Osteocyte (in vitro differentiated cells): Measurements from ENCODE around the gene JOSD2. TPM values are rescaled to one million over a fixed set of nuclear protein-coding genes. Genes with fewer than 3 reads are reported as not detected.
A peak's percentile ranks its signal among the peaks of the same experiment; 100 is the strongest.

Experiments
- DNase-seq: peaks from one replicate; pipeline ENCODE4 v3.0.0; 2021; ENCODE audit warnings: mixed read lengths; ENCODE audit not compliant: unreplicated experiment; ENCODE audit errors: extremely low spot score
- H3K27ac Mint-ChIP-seq: one replicate; pipeline ENCODE4 v1.8.0; 2021; ENCODE audit warnings: mild to moderate bottlenecking, mixed read lengths; ENCODE audit not compliant: unreplicated experiment
- H3K27me3 Mint-ChIP-seq: one replicate; pipeline ENCODE4 v1.8.0; 2021; ENCODE audit warnings: mixed read lengths; ENCODE audit not compliant: unreplicated experiment
- H3K36me3 Mint-ChIP-seq: one replicate; pipeline ENCODE4 v1.8.0; 2021; ENCODE audit warnings: mixed read lengths; ENCODE audit not compliant: unreplicated experiment
- H3K4me1 Mint-ChIP-seq: one replicate; pipeline ENCODE4 v1.8.0; 2021; ENCODE audit warnings: mixed read lengths; ENCODE audit not compliant: unreplicated experiment
- H3K4me3 Mint-ChIP-seq: one replicate; pipeline ENCODE4 v1.8.0; 2021; ENCODE audit warnings: mild to moderate bottlenecking, moderate library complexity, mixed read lengths; ENCODE audit not compliant: unreplicated experiment
- H3K9me3 Mint-ChIP-seq: one replicate; pipeline ENCODE4 v1.8.0; 2021; ENCODE audit warnings: mixed read lengths; ENCODE audit not compliant: unreplicated experiment
- CTCF ChIP-seq: fragments of 200-600 bp; sonication (generic); IDR thresholded peaks from 2 replicates; pipeline ENCODE4 v1.5.0; 2021; ENCODE audit warnings: antibody characterized with exemption, mild to moderate bottlenecking, moderate library complexity
- total RNA-seq: library from RNA; stranded (reverse); gene quantifications from 2 replicates; pipeline ENCODE4 v1.2.1, GENCODE V29; 2021

The JOSD2 gene
- total RNA-seq, 1 donor from 2014 or later, result 43.7 TPM

GRCh38 chr19:50512999-50513745, 2.2 kb upstream of the JOSD2 start:
- TF ChIP-seq CTCF, result no peak
- H3K27ac Mint-ChIP-seq, result no peak overlapping the region

GRCh38 chr19:50512112-50512998, 1.4 kb upstream of the JOSD2 start:
- no peaks in the 10 kb centered on the region for H3K9me3 Mint-ChIP-seq

More at GRCh38 chr19:50512999-50513745, 2.2 kb upstream of the JOSD2 start:
- no peaks in the 10 kb centered on the region for H3K36me3 Mint-ChIP-seq
- no peaks in the 10 kb centered on the region for H3K9me3 Mint-ChIP-seq
- H3K4me1 Mint-ChIP-seq, result peaks cover 21% of the 10 kb centered on the region
- peak overlapping the region; percentile 45 for H3K4me3 Mint-ChIP-seq
- H3K27me3 Mint-ChIP-seq, result no peaks in the 10 kb centered on the region
- no peak for DNase-seq

GRCh38 chr19:50510700-50511068, 307 bp downstream of the JOSD2 start:
- Mint-ChIP-seq H3K27ac (peak overlapping the region; percentile 99), H3K27me3 (no peaks in the 10 kb centered on the region), H3K36me3 (peaks cover under 1% of the 10 kb centered on the region), H3K4me3 (peak overlapping the region; percentile 97), H3K9me3 (no peaks in the 10 kb centered on the region), H3K4me1 (peaks cover 21% of the 10 kb centered on the region)
- TF ChIP-seq CTCF, result no peak
- no peak for DNase-seq

More at GRCh38 chr19:50512112-50512998, 1.4 kb upstream of the JOSD2 start:
- Mint-ChIP-seq H3K4me1 (peaks cover 21% of the 10 kb centered on the region), H3K36me3 (no peaks in the 10 kb centered on the region), H3K4me3 (peak overlapping the region; percentile 14), H3K27me3 (no peaks in the 10 kb centered on the region), H3K27ac (no peak overlapping the region)
- no peak for TF ChIP-seq CTCF
- no peak for DNase-seq

- Mint-ChIP-seq H3K36me3 (peaks cover 3% of the 10 kb centered on the region), H3K4me1 (peaks cover 21% of the 10 kb centered on the region), H3K27ac (peak overlapping the region; percentile 99), H3K4me3 (peak overlapping the region; percentile 97), H3K27me3 (no peaks in the 10 kb centered on the region), H3K9me3 (no peaks in the 10 kb centered on the region)
- TF ChIP-seq CTCF, result no peak
- no peak for DNase-seq
Measured at GRCh38 chr19:50510121-50510670, 795 bp downstream of the JOSD2 start.
